Occipital lobe (tissue), 2 donors: ENCODE measurements around the gene LPAR3. TPM values are rescaled to one million over a fixed set of nuclear protein-coding genes. Genes with fewer than 3 reads are reported as not detected.
A peak's percentile ranks its signal among the peaks of the same experiment; 100 is the strongest.
"Not testable (repeated sequence)": the region's sequence is repeated elsewhere in the genome, so short reads cannot be mapped to it uniquely, and the experiment has no call there.

ENCODE experiments used
- DNase-seq: peaks from one replicate; lab custom pipeline; 2025; lab: John Stamatoyannopoulos, UW
- total RNA-seq: library from RNA; depleted of rRNA; stranded (reverse); fragments of >200 nt; gene quantifications from one replicate; pipeline ENCODE4 v1.2.3, GENCODE V29; 2014

Gene LPAR3
- 0.78 TPM for total RNA-seq

GRCh38 chr1:84892705-84893618, at the start of gene LPAR3:
Gene LPAR3 (minus strand): TSS chr1:84893206. CDS start chr1:84866120, 27,086 bp downstream.
- DNase-seq = no peak

- DNase-seq = no peak
These were observed 48.8 kb upstream of the LPAR3 start for GRCh38 chr1:84941843-84942242.

GRCh38 chr1:84940481-84940880, 47.5 kb upstream of the LPAR3 start:
- no peak for DNase-seq

GRCh38 chr1:84939761-84940160, 46.8 kb upstream of the LPAR3 start:
- DNase-seq = no peak

GRCh38 chr1:84939151-84939550, 46.1 kb upstream of the LPAR3 start:
- DNase-seq = no peak

GRCh38 chr1:84936116-84936810, 43.3 kb upstream of the LPAR3 start:
- peak; percentile 30 for DNase-seq

- no peak for DNase-seq
These were observed 40.1 kb upstream of the LPAR3 start for GRCh38 chr1:84933011-84933611.

GRCh38 chr1:84930831-84931230, 37.8 kb upstream of the LPAR3 start:
- DNase-seq = no peak

GRCh38 chr1:84930329-84930728, 37.3 kb upstream of the LPAR3 start:
- no peak for DNase-seq

GRCh38 chr1:84929581-84929980, 36.6 kb upstream of the LPAR3 start:
- no peak for DNase-seq

- DNase-seq = no peak
These were observed 36.0 kb upstream of the LPAR3 start for GRCh38 chr1:84928979-84929378.

GRCh38 chr1:84923317-84923716, 30.3 kb upstream of the LPAR3 start:
- DNase-seq = no peak

- no peak for DNase-seq
These were observed 27.2 kb upstream of the LPAR3 start for GRCh38 chr1:84920159-84920558.

GRCh38 chr1:84919461-84919970, 26.5 kb upstream of the LPAR3 start:
- DNase-seq = no peak

- no peak for DNase-seq
These were observed 25.8 kb upstream of the LPAR3 start for GRCh38 chr1:84918726-84919336.

GRCh38 chr1:84916897-84917296, 23.9 kb upstream of the LPAR3 start:
- no peak for DNase-seq

- no peak for DNase-seq
These were observed 20.5 kb upstream of the LPAR3 start for GRCh38 chr1:84913555-84913892.

- DNase-seq = no peak
These were observed 19.9 kb upstream of the LPAR3 start for GRCh38 chr1:84912726-84913554.

GRCh38 chr1:84908746-84909464, 15.9 kb upstream of the LPAR3 start:
- DNase-seq = not testable (repeated sequence)
